Activated naive CD4-positive, alpha-beta T cell (primary cell): Measurements from ENCODE around the gene MERTK.

Experiments used
- DNase-seq, 4 experiments: peaks; one replicate each; lab custom pipeline; 2025; lab: John Stamatoyannopoulos, UW

The MERTK gene

GRCh38 chr2:111977240-111977639 lies 78.8 kb downstream of the MERTK start:
- DNase-seq = no peak

DNA sequence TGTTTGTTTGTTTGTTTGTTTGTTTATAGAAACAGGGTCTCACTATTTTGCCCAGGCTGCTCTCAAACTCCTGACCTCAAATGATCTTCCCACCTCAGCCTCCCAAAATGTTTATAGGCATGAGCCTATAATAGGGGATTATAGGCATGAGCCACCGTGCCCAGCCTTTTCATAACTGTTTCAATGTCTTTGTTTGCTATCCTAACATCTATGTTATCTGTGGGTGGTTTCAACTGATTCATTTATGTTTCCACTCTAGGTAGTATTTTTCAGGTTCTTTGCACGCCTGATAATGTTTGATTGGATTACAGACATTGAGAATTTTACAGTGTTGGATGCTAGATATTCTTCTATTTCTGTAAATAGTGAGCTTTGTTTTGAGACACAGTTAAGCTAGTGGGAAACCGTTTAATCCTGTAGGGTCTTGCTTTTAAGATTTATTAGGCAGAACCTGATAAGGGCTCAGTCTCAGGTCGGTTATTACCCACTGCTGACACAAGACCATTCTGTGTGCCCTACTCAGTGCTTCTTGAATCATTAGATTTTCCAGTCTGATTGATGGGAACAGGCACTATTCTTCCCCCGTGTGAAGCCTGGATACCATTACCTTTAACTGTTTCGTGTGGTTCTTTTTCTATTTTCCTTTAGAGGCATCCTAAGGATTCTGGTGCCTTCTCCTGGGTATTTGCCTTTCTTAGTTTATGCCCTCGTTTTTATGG lies 80.2 kb downstream of the MERTK start:
- DNase-seq = no peak

DNA sequence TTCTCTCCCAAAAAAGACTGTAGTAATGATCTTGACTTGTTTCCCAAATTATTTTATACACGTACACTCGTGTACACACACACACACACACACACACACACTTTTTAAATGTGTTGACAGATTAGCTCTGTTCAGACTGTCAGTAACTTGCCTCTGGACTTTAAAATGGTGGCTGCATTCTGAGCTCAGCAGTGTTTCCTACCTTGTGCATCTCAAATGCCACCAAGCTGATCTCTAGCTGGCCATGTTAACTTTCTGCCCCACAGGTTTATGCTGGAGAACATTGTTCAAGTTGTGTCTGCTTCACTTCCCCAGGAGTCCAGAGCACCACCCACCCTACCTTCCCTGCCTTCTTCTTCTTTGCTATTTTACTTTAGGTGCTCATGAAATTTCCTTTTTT lies 83.3 kb downstream of the MERTK start:
- no peak for DNase-seq

GRCh38 chr2:111982822-111983221 lies 84.4 kb downstream of the MERTK start:
- DNase-seq = no peak

- no peak for DNase-seq
These were observed 85.2 kb downstream of the MERTK start for GRCh38 chr2:111983478-111984212.

DNA sequence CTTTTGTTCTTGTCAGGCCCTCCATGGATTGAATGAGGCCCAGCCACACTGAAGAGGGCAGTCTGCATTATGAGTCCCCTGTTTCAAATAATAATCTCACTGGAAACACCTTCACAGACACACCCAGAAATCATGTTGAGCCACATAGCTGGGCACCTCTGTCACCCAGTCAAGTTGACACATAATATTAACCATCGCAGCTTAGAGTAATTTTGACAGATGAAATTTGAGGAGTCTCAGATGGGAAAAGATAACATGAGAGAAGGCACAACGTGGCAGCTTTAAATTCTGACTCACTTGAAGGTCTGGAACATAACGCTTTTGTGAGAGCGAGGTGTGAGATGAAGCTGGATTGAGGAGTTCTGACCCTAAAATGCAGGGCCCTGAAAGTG lies 85.8 kb downstream of the MERTK start:
- DNase-seq = no peak

DNA sequence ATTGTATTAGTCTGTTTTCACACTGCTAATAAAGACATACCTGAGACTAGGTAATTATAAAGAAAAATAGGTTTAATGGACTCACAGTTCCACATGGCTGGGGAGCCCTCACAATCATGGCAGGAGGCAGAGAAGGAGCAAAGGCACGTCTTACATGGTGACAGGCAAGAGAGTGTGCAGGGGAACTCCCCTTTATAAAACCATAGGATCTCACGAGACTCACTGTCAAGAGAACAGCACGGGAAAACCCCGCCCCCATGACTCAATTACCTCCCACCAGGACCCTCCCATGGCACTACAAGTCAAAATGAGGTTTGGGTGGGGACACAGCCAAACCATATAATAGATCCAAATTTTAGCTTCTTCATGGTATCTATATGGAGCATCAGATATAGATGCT lies 87.1 kb downstream of the MERTK start:
- DNase-seq = no peak

DNA sequence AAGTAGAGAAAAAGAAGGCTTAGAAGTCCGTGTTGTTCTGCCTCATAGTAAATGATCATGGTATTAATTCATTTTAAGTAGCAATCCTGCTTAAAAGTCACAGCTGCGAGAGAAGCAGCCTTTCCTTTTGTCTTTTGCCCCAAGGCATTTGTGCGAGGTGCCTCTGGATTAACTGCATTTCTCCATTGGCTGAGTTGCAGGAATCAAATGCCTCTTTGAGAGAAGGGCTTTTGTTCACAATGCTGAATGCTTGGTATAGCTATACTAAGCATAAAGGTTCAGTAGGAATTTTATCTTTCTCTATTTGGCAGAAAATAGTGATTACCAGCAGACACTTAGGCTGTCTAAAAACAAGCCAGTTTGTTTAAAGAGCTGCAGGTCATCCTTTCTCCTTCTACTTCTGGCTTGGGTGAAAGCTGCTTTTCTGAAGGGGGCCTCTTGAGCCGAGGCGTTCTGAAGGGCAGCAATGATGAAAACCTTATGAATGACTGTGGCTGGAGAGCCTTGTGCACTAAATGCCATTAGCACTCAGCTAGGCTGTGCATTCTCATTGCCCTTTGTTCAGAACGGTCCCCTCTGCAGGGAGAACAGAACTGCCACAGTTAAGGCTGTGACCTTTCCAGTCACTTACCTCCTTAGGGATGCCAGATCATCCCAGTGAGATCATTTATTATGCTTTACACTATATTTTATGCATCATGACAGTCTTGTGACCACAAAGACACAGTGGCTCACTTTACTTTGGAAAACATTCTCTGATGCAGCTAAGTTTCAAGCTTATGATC lies 87.9 kb downstream of the MERTK start:
- DNase-seq = no peak

DNA sequence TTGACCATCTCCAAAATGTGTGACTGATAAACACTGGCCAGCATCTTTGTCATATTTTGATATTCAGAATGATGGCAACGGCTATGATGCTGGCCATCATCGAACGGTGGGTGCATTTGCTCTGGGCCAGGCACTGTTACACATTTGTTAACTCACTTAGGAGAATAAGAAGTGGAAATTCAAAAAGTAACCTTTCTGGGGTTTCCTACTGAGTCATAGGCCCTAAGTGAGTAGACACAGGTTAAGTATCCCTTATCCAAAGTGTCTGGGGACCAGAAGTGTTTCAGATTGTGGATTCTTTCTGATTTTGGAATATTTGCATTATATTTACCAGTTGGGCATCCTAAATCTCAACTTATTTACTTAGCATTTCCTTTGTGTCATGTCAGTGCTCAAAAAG lies 92.0 kb downstream of the MERTK start:
- no peak for DNase-seq

- DNase-seq = no peak
These were observed 92.4 kb downstream of the MERTK start for GRCh38 chr2:111990856-111991255.

- DNase-seq = no peak
These were observed 95.6 kb downstream of the MERTK start for GRCh38 chr2:111994042-111994441.

GRCh38 chr2:111995148-111995547 lies 96.7 kb downstream of the MERTK start:
- no peak for DNase-seq

- no peak for DNase-seq
These were observed 101.4 kb downstream of the MERTK start for GRCh38 chr2:111999809-112000208.

- DNase-seq = no peak
These were observed 102.2 kb downstream of the MERTK start for GRCh38 chr2:112000399-112001135.

DNA sequence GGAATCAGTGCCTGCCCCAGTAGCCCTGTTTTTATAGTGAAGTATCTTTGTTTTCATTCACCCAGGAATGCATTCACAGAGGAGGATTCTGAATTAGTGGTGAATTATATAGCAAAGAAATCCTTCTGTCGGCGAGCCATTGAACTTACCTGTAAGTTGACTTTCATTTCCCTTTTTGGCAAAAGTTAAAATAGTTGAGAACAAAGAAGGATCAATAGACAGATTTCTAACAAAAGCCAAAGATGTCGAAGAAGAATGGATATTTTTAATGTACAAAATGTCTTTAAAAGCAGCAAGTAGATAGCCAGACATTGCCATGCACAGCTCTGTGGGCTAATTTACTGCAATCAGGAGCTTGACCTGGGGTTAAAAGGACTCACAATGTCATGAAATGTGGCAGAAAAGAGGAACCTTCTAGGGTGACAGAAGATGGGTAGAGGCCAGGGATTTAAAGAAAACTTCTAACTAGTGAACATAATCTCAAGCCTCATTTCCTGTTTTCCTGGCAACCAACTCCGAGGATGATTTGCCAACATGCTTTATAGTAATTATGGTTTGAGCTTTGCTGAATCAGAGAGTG lies 102.8 kb downstream of the MERTK start:
- DNase-seq = no peak

DNA sequence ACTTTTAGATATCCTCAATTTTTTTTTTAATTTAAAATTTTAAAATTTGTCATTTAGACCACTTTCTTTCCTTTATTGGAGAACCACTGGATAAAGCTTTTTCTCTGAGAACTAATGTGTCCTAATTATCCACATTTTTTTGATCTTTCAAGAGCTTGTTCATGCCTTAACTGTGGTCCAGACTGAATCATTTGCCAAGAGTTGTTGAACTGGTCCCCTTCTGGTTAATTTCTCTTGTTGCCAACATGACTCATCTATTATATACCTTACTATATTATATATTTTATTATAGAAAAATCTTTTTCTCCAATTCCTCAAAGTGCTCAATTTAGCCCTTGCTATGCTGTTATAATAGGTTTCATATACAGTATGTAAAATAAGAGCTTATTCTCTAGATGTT lies 103.5 kb downstream of the MERTK start:
- DNase-seq = no peak

GRCh38 chr2:112003576-112004252 lies 105.3 kb downstream of the MERTK start:
- no peak for DNase-seq

DNA sequence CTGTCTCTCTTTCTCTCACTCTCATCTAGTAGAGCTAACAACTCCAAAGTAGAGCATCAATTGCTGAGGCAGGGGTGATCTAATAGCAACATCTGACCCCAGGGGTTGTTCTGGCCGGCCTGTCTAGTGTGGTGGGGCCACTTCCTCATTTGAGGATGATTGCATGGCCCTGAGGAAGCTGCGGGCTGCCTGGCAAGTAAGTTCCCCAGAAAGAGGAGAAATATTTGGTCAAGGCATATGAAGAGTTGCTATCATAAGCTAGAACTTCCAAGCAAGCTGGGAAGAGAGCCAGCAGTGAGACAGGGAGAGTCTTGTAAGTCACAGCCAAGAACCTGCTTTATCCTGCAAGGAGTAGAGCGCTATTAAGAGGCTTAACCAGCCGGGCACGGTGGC lies 105.8 kb downstream of the MERTK start:
- DNase-seq = no peak

DNA sequence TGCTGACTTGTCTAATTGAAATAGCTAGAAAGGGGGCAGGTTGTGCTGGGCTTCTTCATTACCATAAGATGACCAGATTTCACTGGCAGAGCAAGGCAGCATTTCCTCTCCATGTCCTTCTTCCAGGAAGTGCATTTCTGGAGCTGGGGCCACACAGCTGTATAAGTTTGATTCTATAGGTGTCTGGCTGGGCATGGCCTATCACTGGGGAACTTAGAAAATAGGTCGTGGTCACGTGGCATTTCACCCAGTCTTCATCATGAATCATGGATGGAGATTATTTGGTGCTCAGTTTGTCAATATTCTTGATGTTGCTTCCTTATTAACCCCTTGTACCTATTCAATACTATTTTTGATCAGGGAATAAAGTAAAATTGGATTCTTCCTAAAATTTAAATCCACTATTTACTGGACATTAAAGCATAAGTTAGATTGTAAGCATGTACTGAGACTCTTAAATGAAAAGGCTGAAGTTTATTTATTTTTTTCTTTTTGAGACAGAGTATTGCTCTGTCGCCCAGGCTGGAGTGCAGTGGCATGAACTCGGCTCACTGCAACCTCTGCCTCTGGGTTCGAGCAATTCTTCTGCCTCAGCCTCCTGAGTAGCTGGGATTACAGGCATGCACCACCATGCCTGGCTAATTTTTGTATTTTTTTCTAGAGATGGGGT lies 107.1 kb downstream of the MERTK start:
- DNase-seq = no peak

DNA sequence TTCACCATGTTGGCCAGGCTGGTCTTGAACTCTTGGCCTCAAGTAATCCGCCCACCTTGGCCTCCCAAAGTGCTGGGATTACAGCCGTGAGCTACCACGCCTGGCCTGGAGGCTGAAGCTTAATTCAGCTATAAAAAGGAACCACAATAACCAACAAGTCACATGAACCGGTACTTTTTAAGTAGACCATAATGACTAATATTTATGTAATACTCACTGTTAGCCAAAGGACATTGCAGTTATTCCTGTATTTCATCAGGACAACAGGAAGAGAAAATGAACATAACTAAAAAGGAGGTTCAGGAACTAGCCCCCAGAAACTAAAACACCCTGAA lies 107.6 kb downstream of the MERTK start:
- DNase-seq = no peak

GRCh38 chr2:112007493-112007892 lies 109.1 kb downstream of the MERTK start:
- no peak for DNase-seq
